ENCODE measurements around the gene ZSWIM4. TPM values are rescaled to one million over a fixed set of nuclear protein-coding genes. Genes with fewer than 3 reads are reported as not detected.

The ZSWIM4 gene
- total and polyA plus RNA-seq, 2 experiments from 2014 or later = 5.4 to 42.3 TPM

- peaks cover 20% of the 10 kb centered on the region for H3K36me3 Mint-ChIP-seq (ENCODE audit: low read depth)
- no peak for TF ChIP-seq EZH2 (IDR thresholded peaks at IDR 0.05; ENCODE audit: low read depth, unreplicated experiment)
- TF ChIP-seq ZNF462 (CRISPR knock-in tag; IDR thresholded peaks at IDR 0.05) = no peak
- TF ChIP-seq POLR2AphosphoS5 (IDR thresholded peaks at IDR 0.05; ENCODE audit: low read depth) = peak; percentile 75
- Histone ChIP-seq H3K36me3 (ENCODE audit: insufficient read depth) (peaks cover 4% of the 10 kb centered on the region; the same call in 1 of the 2 replicates), H3F3A (replicated peaks; ENCODE audit: low read depth) (no peaks in the 10 kb centered on the region; the same call in 1 of the 2 replicates), H3K27ac (ENCODE audit: low read depth) (no peak within 1 kb of the TSS), H3K27me3 (ENCODE audit: insufficient read depth) (no peaks in the 10 kb centered on the region), H2AFZ (peak within 1 kb of the TSS; percentile 56; the same call in 1 of the 2 replicates), H3K9me2 (ENCODE audit: insufficient read depth) (no peaks in the 10 kb centered on the region), H4K20me1 (replicated peaks; ENCODE audit: insufficient read depth) (no peaks in the 10 kb centered on the region), H3K4me3 (peak within 1 kb of the TSS; percentile 66), H3K4me2 (peak within 1 kb of the TSS; percentile 80), H3K4me1 (ENCODE audit: insufficient read depth) (no peaks in the 10 kb centered on the region; the same call in 1 of the 2 replicates), H3K79me2 (replicated peaks; ENCODE audit: insufficient read depth) (no peaks in the 10 kb centered on the region)
- H3K27ac Mint-ChIP-seq = no peak within 1 kb of the TSS
- no peaks in the 10 kb centered on the region; the same call in 2 of the 3 replicates for H3K9me3 Mint-ChIP-seq
- H3K4me1 Mint-ChIP-seq = peaks cover 6% of the 10 kb centered on the region
- peak within 1 kb of the TSS; percentile 76 for H3K4me3 Mint-ChIP-seq
- peak; percentile 81 for ATAC-seq
- H3K27me3 Mint-ChIP-seq (ENCODE audit: insufficient read depth, low read depth, poor library complexity) = peaks cover 14% of the 10 kb centered on the region
- peak; percentile 67 for DNase-seq (ENCODE audit: low spot score)
These were observed 31.0 kb upstream of the ZSWIM4 start, which contains the start of gene MRI1 for GRCh38 chr19:13764101-13764807. Gene MRI1 (plus strand): TSS chr19:13764522. CDS start chr19:13764589, 67 bp downstream.

- H3K27me3 ChIP-seq (ENCODE audit: insufficient read depth) = no peaks in the 10 kb centered on the region
- no peaks in the 10 kb centered on the region for H4K20me1 ChIP-seq (replicated peaks; ENCODE audit: insufficient read depth)
- no peaks in the 10 kb centered on the region; the same call in 1 of the 2 replicates for H3F3A ChIP-seq (replicated peaks; ENCODE audit: low read depth)
- no peaks in the 10 kb centered on the region for H3K79me2 ChIP-seq (replicated peaks; ENCODE audit: insufficient read depth)
- peak; percentile 59 for ATAC-seq
- peak overlapping the region; percentile 66 for H3K4me3 ChIP-seq
- Mint-ChIP-seq H3K27ac (no peak overlapping the region), H3K4me1 (peaks cover 6% of the 10 kb centered on the region), H3K36me3 (ENCODE audit: low read depth) (peaks cover 23% of the 10 kb centered on the region), H3K4me3 (peak overlapping the region; percentile 76), H3K9me3 (no peaks in the 10 kb centered on the region; the same call in 2 of the 3 replicates), H3K27me3 (ENCODE audit: insufficient read depth, low read depth, poor library complexity) (peaks cover 14% of the 10 kb centered on the region)
- H3K4me2 ChIP-seq = peak overlapping the region; percentile 80
- peak overlapping the region; percentile 56; the same call in 1 of the 2 replicates for H2AFZ ChIP-seq
- H3K27ac ChIP-seq (ENCODE audit: low read depth) = no peak overlapping the region
- no peaks in the 10 kb centered on the region for H3K9me2 ChIP-seq (ENCODE audit: insufficient read depth)
- peaks cover 4% of the 10 kb centered on the region for H3K36me3 ChIP-seq (ENCODE audit: insufficient read depth)
- DNase-seq (ENCODE audit: low spot score) = peak; percentile 58
- H3K4me1 ChIP-seq (ENCODE audit: insufficient read depth) = no peaks in the 10 kb centered on the region; the same call in 1 of the 2 replicates
- no peak for TF ChIP-seq ZNF462 (CRISPR knock-in tag; IDR thresholded peaks at IDR 0.05)
These were observed 30.3 kb upstream of the ZSWIM4 start for GRCh38 chr19:13764821-13765394.

Measured in GM23338 (cell line).